NCI-H748 (cell line): ENCODE measurements around the gene TM4SF1.
"Not testable (repeated sequence)": the region's sequence is repeated elsewhere in the genome, so short reads cannot be mapped to it uniquely, and the experiment has no call there.

Experiments used
- DNase-seq: peaks from one replicate; lab custom pipeline; 2025; ENCODE audit not compliant: unreplicated experiment; lab: John Stamatoyannopoulos, UW

TM4SF1 gene

DNA sequence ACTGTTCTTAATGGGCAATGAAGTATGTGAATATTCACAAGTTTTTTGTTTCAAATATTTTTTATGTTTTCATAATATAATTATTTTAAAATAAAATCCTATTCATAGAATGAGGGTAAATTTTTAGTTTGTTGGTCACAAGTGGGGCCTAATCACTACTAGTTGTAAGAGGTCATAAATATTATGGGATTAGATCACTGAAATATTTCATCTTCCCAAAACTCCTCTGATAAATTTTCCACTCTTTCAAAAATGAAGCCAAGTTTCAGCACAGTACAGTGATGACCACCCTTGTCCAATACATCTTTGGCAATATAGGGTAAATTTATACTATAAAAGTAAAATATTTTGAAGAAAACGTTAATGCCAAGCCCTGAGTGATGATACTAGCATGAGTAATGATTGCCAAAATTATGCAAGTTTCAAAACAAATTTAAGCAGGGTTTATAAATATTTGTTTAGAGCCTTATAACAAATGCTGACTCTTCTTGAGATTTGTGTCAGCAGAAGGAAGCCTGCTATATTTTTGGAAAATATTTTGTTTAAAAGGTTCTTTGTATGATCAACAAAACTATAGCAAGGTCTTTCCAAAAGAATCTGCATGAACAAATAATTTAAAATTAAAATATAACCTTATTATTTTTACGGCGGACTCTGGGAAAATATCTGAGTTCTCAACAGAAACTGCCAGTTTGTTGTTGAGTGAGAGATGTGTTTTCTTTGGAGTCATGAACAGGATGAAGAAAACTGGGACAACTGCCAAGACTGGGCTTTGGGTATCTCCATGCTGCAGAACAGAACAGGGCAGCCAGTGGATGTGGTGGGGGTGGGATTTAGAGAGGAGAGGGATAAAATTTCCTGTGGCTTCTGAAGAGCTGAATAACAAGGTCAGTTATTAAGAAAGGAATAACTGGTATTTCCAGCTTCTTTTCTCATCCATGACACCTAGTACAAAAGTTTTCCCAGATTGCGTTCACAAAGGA is 17.9 kb upstream of the TM4SF1 start:
- peak; percentile 55 for DNase-seq

DNA sequence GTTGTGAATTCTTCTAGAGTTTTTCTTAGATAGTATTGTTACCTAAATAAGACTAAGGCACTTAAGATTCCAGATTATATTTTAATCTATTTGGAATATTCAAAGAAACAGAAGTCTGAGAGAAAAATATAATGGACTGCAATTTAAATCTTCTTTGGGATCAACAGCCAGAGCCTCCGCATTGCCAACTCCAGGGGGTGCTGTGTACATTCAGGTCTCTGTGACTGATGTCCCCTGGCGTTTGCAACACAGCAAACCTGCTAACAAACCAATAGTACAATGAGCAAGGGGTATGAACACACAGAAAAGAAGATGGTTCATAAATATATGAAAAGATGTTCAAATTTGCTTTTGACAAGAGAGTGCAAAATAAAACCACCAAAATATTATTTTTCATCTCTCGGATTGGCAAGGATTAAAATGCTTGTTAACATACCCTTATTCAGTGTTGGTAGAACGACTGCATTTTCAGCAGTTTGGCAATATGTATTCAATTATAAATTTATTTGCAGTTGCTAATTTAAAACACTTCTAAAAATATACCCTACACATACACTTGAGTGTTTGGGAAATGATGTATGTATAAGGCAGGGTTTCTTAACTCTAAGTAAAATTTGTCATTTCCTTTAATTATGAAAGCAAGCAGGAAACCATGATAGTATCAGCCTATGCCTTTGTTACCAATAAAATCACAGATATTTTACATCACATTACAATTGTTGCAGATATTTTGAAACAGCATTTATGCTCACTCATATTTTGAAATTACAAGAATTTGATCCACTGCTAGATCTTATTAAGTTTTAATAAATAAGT is 16.1 kb upstream of the TM4SF1 start:
- peak; percentile 65 for DNase-seq

DNA sequence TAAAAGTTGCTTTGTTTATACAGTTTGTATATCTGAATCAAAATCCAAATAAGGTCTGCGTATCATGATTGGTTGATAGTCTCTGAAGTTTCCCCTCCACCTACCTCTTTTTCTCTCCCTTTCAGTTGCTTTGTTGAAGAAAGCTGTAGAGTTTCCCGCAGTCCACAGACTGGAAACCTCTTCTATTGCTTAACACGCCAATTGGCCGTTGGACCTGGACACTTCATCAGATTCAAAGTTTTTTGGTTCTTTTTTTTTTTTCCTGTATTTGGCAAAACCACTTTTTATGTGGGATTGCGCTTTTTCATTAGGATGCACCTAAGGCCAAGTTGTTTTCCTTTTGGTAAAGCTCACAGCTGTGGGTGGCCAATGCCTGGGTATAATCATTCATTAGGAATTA is 14.5 kb upstream of the TM4SF1 start:
- no peak for DNase-seq

DNA sequence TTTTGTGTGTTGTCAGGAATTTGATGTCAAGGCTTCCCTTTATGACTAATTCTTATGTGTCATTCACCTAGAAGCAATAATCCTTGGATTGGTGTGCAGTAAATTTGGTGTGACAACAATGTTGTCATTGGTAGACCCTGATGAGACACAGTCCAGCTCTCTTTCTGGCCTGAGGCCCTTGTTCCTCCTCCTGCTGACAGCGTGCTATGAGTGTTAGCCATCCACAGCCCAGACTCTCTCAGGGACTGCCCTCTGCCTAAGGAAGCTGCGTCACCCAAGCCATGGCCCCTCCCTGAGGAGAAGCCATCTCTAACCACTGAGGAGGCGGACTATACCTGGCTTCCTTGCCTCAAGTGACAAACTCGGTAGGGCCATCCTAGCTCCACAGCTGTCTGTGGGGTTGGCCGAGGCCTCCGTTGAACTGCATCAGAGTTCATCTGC is 13.3 kb upstream of the TM4SF1 start:
- no peak for DNase-seq

DNA sequence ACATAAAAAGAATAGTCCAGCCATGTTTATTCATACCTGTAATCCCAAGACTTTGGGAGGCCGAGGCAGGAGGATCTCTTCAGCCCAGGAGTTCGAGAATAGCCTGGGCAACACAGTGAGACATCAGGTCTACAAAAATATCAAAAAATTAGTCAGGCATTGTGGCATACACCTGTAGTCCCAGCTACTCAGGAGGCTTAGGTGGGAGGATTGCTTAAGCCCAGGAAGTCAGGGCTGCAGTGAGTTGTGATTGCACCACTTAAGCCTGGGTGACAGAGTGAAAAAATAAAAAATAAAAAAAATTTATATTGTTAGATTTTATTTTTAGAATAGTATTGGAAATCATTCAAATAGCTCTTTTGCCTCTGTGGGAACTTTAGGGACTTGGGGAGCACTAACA is 12.8 kb upstream of the TM4SF1 start:
- DNase-seq = no peak

DNA sequence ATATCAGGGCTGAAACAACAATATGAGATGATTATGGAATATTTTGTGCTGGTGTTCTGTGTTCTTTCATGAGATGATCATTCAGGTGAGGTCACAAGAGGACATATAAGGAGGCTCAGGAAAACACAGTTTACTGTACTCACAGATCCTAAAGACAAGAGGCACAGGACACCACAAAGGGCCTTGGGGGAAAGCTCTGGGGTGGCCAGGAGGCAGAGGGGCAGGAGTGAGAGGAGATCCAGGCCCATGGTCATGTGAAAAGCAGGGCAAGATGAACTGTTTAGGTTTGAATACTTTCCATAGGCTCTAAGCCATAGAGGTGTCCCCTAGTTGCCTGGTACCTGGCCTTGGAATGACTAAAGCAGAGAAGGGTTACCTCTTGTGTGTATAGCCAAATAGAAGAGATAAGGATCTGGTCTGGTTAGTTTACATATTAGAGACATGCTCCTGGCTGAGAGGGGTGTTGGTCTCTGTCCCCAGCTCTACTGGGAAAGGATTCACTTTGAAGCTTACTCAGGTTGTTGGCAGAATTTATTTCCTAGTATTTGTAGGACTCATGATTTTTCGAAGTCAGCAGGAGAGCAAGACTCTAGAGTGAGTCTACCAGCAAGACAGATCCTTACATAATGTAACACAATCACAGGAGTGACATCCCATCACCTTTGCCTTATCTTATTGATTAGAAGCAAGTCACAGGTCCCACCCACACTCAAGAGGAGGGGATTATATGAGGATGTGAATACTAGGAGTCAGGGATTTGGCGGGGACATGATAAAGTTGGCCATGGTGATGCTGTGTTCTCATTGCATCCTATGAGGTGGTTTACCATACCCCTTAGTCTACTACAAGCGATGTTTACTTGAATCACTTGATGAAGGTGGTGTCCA is 11.3 kb upstream of the TM4SF1 start:
- no peak for DNase-seq

DNA sequence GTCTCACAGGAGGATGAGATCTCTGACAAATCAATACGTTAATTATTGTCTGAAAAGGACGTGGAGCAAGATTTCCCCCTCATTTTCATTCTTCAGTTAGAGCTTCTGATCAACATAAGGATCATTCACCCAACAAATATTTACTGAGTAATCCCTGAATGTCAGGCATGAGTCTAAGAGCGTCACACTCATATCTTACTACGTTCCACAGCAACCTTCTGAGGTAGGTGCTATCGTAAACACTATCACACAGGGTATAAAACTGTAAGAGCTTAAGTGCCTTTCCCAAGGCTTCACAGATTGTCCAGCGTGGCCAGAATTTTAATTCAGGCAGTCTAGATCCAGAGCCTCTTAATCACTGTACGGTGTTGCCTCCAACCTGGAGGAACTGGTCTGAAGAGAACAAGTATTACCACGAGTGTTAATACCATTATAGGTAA is 10.6 kb upstream of the TM4SF1 start:
- DNase-seq = no peak

DNA sequence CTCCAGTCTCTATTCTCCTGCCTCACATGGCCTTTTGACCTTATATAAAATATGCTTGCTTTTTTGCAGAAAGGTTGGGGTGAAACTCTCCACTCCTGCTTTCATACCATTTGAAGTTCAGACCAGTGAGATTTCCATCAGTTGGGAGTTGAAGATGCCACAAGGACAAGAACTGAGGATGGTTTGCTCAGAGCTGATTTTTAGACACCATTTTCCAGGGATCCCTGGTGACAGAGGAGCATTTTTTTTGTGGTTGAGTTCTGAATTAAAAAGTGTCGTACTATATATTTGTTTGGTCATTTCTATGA is 8.8 kb upstream of the TM4SF1 start:
- no peak for DNase-seq

DNA sequence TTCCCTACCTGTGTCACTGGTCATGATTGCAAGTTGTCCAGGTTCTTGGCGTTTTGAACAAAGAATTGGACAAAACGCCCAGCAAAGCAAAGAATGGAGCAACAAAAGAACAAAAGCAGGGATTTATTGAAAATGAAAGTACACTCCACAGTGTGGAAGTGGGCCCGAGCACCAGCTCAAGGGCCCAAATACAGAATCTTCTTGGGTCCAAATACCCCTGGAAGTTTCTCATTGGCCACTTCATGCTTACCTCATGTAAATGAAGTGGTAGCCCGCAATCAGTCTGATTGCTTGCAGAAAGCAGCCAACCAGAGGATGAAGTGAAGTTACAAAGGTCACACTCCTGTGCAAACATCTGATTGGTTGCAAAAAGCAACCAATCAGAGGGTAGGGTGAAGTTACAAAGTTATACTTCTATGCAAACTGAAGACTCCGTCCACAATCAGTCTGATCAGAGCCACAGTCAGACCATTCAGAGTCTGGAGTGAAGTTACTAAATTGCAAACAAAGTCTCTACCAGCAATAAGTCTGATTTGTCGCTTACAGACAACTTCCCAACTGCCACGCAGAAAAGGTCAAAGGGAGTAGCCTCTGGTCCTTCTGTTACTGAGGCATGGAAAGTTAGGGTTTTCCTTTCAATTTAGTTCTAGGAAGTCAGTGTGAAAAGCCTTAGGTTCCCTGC is 8.3 kb upstream of the TM4SF1 start:
- no peak for DNase-seq

DNA sequence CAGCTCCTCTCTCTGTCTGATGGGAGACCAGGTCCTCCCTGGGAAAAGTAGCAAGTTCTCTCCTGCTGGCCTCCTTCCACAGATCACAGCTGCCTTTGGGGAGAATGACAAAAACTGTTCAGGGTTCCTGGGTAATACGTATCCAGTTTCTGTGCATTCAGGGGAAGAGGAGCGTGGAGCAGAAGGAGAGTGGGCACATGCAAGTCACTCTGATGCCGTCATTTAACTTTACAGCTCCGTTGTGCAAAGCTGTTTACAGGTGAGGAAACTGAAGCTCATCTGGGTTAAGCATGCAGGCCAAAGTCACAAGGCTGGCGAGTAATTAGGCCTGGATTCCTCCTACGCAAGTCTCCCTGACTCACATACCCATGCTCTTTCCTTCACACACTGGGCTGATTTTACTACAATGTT is 7.5 kb upstream of the TM4SF1 start:
- no peak for DNase-seq

DNA sequence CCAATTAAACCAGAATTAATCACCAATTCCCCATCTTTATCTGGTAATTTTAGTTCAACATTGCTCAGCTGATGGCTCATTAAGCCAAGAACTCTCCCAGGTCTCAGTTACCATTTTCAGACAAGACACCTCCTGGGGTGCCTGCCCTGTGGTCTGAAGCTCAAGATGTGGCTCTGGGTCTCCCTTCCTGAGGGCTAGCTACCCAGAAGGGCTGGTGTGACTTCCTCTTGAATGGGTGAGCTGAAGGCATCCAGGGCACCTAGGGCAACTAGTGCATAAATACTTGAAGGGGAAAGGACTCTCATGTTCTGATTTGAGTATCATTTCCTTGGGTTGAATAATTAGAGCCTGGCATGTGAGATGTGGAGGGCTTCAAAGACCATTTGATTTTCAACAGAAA is 6.7 kb upstream of the TM4SF1 start:
- DNase-seq = no peak

DNA sequence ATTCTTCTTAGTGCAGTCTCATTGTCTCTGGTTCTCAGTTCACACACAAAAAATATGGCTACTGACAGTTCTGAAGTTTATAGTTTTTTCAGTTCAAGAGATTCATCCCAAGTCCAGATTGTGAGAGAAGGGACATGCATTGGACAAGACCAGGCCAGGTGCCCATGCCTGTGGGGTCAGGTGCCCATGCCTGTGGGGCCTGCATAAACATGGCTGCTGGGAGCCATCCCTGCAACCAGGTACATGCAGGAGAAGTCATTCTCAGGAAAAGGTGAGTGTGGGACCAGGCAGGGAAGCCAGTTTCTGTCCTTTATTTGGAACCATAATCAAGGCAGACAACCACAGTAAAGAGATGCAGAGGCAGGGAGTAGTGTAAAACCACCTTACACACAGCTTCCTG is 6.3 kb upstream of the TM4SF1 start:
- DNase-seq = no peak

DNA sequence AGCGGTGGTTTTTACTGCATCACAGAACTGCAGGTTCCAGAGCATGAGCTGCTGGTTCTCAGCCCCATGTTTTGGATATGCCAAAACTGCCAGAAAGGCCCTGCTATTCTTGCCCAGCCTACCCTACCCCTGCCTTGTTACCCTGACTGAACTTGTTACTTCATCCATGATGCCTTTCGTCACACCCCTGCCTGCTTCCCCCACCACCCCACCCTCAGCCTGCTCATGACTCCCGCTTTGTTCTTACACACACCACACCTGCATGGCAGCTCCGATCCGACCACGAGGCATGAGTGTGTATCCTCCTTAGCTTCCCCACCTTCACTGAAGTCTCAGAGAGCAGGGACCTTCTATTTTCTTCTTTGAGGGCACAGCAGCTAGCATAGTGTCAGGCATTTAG is 5.1 kb upstream of the TM4SF1 start:
- DNase-seq = no peak

DNA sequence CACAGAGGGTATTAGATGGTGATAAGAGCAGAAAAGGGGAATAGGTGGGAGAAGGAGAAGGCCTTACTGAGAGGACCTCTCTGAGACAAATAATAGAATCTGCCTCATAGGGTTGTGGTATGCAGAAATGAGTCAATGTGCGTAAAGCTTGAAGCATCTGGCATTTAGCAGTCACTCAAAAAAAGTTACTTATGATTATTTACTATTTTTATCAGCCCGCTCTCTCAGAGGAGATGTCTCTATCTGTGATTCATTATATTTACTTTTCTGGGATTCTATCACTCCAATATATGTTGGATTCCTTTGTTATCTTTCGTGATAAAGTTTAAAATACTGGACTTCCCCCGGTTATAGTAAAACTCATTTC is 4.6 kb upstream of the TM4SF1 start:
- no peak for DNase-seq

DNA sequence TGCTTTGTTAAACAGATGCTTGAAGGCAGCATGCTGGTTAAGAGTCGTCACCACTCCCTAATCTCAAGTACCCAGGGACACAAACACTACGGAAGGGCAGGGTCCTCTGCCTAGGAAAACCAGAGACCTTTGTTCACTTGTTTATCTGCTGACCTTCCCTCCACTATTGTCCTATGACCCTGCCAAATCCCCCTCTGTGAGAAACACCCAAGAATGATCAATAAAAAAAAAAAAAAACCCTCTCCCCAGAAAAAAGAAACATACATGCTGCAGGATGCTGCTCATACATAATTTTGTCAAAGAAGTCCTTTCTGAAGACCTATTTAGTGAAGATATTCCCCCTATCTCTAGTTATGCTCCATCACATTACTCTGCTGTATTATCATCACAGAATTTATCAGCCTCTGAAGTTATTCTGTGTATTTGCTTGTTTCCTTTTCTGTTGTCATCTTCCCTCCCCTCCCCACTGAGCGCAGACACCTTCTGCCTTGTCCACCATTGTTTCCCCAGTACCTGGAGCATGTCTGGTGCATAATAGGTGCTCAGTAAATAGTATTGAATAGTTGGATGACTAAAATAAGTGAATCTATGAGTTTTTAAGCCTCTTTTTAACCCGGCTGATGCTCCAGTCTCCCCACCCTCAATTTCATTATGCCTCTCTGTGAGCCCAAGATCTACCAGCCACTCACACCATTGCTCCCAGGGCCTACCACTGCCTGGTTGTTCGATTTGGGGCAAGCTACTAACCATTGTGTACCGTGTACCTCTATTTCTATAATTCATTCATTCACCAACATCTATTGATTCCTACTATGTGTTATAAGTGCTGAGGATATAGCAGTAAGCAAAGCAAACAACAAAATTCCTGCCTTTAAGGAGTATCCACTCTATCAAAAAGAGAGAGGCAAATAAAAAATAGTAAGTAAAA is 4.0 kb upstream of the TM4SF1 start:
- DNase-seq = peak; percentile 29

DNA sequence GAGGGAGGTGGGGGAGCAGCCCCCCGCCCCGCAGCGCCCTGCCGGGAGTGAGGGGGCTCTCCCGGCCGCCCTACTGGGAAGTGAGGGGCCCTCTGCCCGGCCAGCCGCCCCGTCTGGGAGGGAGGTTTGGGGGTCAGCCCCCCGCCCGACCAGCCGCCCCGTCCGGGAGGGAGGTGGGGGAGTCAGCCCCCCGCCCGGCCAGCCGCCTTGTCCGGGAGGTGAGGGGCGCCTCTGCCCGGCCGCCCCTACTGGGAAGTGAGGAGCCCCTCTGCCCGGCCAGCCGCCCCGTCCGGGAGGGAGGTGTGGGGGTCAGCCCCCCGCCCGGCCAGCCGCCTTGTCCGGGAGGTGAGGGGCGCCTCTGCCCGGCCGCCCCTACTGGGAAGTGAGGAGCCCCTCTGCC is 2.8 kb upstream of the TM4SF1 start:
- DNase-seq = not testable (repeated sequence)

DNA sequence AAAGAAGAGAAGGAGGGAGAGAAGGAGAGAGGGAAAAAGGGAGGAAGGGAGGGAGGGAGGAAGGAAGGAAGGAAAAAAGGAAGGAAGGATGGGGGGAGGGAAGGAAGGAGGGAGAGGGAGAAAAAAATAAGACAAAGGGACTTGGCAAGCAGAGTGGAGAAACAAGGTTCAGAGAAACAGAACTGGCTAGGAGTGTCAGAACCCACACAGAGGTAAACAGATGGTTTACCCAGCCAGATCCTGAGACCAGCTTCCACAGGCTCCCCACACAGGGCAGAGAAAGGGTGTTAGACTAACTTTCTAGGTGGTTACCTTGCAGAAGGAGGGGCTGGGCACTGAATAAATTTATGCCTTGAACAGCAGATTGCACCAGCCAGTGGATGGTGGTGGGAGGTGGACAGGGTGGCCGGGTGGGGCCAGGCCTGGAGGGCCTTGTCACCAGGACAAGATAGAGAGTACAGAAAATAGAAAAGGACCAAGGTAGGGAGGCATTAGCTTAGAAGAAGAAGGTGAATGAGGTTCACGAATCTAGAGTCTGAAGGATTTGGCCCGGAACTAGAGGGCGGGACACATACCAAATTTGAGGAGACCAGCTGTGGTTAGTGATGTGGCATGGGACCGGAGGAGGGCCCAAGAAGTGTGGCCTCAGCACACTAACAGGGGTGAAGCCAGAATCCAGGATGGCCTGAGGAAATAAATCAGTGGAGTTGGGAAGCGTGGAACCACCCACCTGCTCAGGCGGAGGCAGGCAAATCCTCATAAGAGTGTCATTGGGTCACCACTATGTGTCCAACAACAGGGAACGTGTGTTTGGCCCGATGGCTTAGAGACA is 1.2 kb upstream of the TM4SF1 start:
- DNase-seq = no peak

DNA sequence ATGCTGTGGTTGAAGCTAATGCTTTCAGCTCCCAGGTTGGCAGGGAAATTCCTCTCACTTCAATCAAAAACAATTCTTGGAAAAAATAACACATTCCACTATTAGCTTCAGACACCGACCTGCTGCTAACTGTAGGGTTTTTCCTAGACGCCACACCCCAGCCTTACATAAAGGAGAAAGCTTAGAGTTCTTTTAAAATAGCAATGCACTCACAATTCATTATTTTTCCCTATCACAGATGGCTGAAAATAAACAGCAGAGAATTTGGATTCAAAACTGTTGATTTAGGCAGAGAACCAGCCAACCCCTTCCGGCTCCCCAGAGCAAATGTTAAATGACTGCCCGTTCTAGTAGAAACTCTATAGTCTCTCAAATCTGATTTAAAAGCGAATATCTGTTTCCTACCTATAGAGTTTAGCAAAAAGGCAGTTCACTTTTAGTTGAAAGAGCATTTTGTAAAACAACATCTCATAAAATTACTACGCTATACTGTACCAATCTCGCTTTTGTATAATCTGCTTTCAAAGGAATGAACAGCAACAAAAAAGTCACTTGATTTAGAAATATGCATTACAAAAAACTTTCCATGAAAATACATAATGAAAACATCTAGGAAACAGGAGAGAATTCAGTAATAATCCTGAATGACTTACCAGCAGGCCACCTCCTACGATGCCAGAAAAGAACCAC is 586 bp downstream of the TM4SF1 start:
- no peak for DNase-seq
